Breast epithelium (tissue), 3 donors: Measurements from ENCODE around the gene RAB27B.

Experiments
- POLR2A ChIP-seq: fragments of 450-650 bp; IDR thresholded peaks from one replicate; pipeline ENCODE4 v1.6.1; 2016; ENCODE audit warnings: antibody characterized with exemption, mild to moderate bottlenecking, moderate library complexity
- TF ChIP-seq, protein P1 (sequence below), 3 donors: fragments of 450-650 bp; IDR thresholded peaks; one replicate each; pipeline ENCODE4 v1.5.1; 2016 to 2017; ENCODE audit warnings: antibody characterized with exemption in 3 of 3, mild to moderate bottlenecking in 3 of 3, moderate library complexity in 3 of 3

DNA sequence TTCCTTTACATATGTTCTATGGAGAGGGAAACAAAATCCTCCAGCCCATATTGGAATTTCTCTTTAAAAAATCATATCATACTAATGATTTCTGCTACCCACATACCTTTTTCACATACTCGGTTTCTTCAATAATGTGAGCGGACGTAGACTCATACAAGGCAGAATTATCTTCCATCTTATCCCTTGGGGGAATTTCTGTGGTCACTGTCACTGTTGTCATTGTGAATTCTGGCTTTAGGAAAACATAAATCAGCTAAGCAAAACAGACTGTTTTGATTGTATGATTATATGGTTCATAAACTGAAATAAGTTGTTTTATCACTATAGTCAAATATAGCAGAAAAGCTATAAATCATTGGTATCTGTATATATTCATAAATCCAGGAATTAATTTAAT lies 114.3 kb downstream of the RAB27B start:
- TF ChIP-seq POLR2A: no peak
- TF ChIP-seq, protein P1, sequence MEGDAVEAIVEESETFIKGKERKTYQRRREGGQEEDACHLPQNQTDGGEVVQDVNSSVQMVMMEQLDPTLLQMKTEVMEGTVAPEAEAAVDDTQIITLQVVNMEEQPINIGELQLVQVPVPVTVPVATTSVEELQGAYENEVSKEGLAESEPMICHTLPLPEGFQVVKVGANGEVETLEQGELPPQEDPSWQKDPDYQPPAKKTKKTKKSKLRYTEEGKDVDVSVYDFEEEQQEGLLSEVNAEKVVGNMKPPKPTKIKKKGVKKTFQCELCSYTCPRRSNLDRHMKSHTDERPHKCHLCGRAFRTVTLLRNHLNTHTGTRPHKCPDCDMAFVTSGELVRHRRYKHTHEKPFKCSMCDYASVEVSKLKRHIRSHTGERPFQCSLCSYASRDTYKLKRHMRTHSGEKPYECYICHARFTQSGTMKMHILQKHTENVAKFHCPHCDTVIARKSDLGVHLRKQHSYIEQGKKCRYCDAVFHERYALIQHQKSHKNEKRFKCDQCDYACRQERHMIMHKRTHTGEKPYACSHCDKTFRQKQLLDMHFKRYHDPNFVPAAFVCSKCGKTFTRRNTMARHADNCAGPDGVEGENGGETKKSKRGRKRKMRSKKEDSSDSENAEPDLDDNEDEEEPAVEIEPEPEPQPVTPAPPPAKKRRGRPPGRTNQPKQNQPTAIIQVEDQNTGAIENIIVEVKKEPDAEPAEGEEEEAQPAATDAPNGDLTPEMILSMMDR (IDR thresholded peaks at IDR 0.05): no peak
